ENCODE data around the gene SCYGR6.

GRCh38 chr2:227701556-227701955 lies 23.0 kb downstream of the SCYGR6 start:
- TF ChIP-seq CTCF (conservative IDR thresholded peaks at IDR 0.05), result no peak
- TF ChIP-seq ZFX (IDR thresholded peaks at IDR 0.05), result no peak
